Thyroid gland (tissue), 4 donors: ENCODE results near the gene TLR4. TPM values are rescaled to one million over a fixed set of nuclear protein-coding genes. Genes with fewer than 3 reads are reported as not detected.

ENCODE experiments used
- DNase-seq, 2 donors: peaks; one replicate each; pipeline ENCODE4 v3.0.0-alpha.2; 2019
- H3K27ac ChIP-seq, 3 donors: fragments of 200-600 bp; sonication (generic); 1 replicate in 2 of 3; 2 replicates in 1 of 3; pipeline ENCODE4 v1.5.1; 2016 to 2019; ENCODE audit warnings: mild to moderate bottlenecking in 1 of 3, moderate library complexity in 1 of 3
- H3K27me3 ChIP-seq: fragments of 200-600 bp; sonication (generic); one replicate; pipeline ENCODE4 v1.5.1; 2019
- H3K36me3 ChIP-seq, 2 donors: fragments of 200-600 bp; sonication (generic); one replicate each; pipeline ENCODE4 v1.5.1; 2016 to 2019
- H3K4me1 ChIP-seq, 2 donors: fragments of 200-600 bp; sonication (generic); one replicate each; pipeline ENCODE4 v1.5.1; 2017 to 2019
- H3K4me3 ChIP-seq, 3 donors: fragments of 200-600 bp; sonication (generic); replicated peaks in 1 of 3; 1 replicate in 2 of 3; 2 replicates in 1 of 3; pipeline ENCODE4 v1.5.1; 2016; ENCODE audit warnings: mild to moderate bottlenecking in 1 of 3
- H3K9me3 ChIP-seq: fragments of 200-600 bp; sonication (generic); one replicate; pipeline ENCODE4 v1.5.1; 2017
- POLR2A ChIP-seq, 2 donors: fragments of 450-650 bp; IDR thresholded peaks; one replicate each; pipeline ENCODE4 v1.6.1; 2017; ENCODE audit warnings: antibody characterized with exemption in 2 of 2, mild to moderate bottlenecking in 2 of 2, moderate library complexity in 1 of 2
- WGBS, 2 donors: methylation state at CpG; one replicate each; pipeline ENCODE4 v1.1.5; 2017; 5-methylcytosine and 5-hydroxymethylcytosine counted together
- intact Hi-C: fragments of 100-400 bp; cut with DNase I; formaldehyde crosslinking; loops from one replicate; pipeline ENCODE4 v1.15.1; 2023
- total RNA-seq, 4 donors: library from RNA; depleted of rRNA; stranded (reverse); fragments of >200 nt; gene quantifications; one replicate each; pipeline ENCODE4 v1.2.3, GENCODE V29; 2016
- TF ChIP-seq, protein P1 (sequence below), 6 experiments: fragments of 200-600 bp in 3 of 6; fragments of 450-650 bp in 3 of 6; sonication (generic) in 3 of 6; IDR thresholded peaks; one replicate each; pipeline ENCODE4 v1.5.1; 2016 to 2019; ENCODE audit warnings: antibody characterized with exemption in 6 of 6, mild to moderate bottlenecking in 2 of 6, inconsistent platforms in 1 of 6, moderate library complexity in 1 of 6

TLR4 gene
- total RNA-seq, 4 donors from 2014 or later = 9.8 to 59.0 (median 36.0) TPM

DNA sequence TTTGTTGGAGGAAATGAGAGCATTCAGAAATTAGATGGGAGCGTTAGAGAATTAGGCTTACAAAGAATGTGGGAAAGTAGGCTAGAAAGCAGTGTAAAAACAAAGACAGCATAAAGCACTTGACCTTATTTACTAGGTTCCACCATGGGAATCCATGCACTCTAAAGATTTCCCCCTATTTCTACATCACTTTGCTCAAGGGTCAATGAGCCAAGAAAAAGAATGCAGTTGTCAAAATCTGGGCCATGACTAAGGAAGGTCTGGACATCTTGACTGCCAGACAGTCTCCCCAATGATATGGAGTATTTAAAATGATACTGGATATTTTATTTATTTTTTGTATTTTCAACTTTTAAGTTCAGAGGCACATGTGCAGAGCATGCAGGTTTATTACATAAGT is 3.4 kb downstream of the TLR4 start:
- no peaks in the 10 kb centered on the region for H3K36me3 ChIP-seq
- no peak for DNase-seq
- no peaks in the 10 kb centered on the region for H3K9me3 ChIP-seq
- H3K4me1 ChIP-seq = peaks cover 3 to 5% of the 10 kb centered on the region in 2 donors
- 11 to 40% methylated on average over 1 of the region's 1 CpG for WGBS, 2 donors
- intact Hi-C loops = no loop called here
- H3K27me3 ChIP-seq = no peaks in the 10 kb centered on the region
- H3K4me3 ChIP-seq = no peak overlapping the region
- no peak overlapping the region for H3K27ac ChIP-seq
- no peak for TF ChIP-seq POLR2A (IDR thresholded peaks at IDR 0.05)
- TF ChIP-seq, protein P1, sequence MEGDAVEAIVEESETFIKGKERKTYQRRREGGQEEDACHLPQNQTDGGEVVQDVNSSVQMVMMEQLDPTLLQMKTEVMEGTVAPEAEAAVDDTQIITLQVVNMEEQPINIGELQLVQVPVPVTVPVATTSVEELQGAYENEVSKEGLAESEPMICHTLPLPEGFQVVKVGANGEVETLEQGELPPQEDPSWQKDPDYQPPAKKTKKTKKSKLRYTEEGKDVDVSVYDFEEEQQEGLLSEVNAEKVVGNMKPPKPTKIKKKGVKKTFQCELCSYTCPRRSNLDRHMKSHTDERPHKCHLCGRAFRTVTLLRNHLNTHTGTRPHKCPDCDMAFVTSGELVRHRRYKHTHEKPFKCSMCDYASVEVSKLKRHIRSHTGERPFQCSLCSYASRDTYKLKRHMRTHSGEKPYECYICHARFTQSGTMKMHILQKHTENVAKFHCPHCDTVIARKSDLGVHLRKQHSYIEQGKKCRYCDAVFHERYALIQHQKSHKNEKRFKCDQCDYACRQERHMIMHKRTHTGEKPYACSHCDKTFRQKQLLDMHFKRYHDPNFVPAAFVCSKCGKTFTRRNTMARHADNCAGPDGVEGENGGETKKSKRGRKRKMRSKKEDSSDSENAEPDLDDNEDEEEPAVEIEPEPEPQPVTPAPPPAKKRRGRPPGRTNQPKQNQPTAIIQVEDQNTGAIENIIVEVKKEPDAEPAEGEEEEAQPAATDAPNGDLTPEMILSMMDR (IDR thresholded peaks at IDR 0.05) = no peak

DNA sequence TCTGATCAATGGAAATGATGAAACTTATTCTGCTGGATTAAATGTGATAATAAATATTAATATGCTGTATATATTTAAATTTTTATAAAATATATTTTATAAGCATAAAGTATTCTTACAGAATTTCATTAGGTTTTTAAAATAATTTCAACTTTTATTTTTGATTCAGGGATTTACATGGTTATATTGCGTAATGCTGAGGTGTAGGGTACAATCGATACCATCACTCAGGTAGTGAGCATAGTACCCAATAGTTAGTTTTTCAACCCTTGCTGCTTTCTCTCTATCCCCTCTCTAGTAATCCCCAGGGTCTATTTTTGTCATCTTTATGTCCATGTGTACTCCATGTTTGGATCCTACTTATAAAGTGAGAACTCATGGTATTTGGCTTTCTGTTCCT is 5.7 kb downstream of the TLR4 start:
- peaks cover 0 to 3% of the 10 kb centered on the region in 2 donors for H3K36me3 ChIP-seq
- WGBS, 2 donors = 95 to 98% methylated on average over 2 of the region's 2 CpGs
- H3K4me3 ChIP-seq = no peak overlapping the region
- no peak overlapping the region for H3K27ac ChIP-seq
- DNase-seq = no peak
- no peaks in the 10 kb centered on the region for H3K4me1 ChIP-seq
- intact Hi-C loops = no loop called here
- no peaks in the 10 kb centered on the region for H3K27me3 ChIP-seq
- TF ChIP-seq POLR2A (IDR thresholded peaks at IDR 0.05) = no peak
- TF ChIP-seq, protein P1 (IDR thresholded peaks at IDR 0.05) = no peak
- H3K9me3 ChIP-seq = no peaks in the 10 kb centered on the region

DNA sequence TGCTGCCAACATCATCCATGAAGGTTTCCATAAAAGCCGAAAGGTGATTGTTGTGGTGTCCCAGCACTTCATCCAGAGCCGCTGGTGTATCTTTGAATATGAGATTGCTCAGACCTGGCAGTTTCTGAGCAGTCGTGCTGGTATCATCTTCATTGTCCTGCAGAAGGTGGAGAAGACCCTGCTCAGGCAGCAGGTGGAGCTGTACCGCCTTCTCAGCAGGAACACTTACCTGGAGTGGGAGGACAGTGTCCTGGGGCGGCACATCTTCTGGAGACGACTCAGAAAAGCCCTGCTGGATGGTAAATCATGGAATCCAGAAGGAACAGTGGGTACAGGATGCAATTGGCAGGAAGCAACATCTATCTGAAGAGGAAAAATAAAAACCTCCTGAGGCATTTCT is 10.1 kb downstream of the TLR4 start:
- H3K27ac ChIP-seq = no peak overlapping the region
- H3K36me3 ChIP-seq = peaks cover 0 to 3% of the 10 kb centered on the region in 2 donors
- WGBS, 2 donors = 68 to 81% methylated on average over 6 of the region's 6 CpGs
- no peaks in the 10 kb centered on the region for H3K4me1 ChIP-seq
- H3K9me3 ChIP-seq = no peaks in the 10 kb centered on the region
- H3K4me3 ChIP-seq = no peak overlapping the region
- no peak for TF ChIP-seq POLR2A (IDR thresholded peaks at IDR 0.05)
- DNase-seq = no peak
- intact Hi-C loops = no loop called here
- H3K27me3 ChIP-seq = no peaks in the 10 kb centered on the region

DNA sequence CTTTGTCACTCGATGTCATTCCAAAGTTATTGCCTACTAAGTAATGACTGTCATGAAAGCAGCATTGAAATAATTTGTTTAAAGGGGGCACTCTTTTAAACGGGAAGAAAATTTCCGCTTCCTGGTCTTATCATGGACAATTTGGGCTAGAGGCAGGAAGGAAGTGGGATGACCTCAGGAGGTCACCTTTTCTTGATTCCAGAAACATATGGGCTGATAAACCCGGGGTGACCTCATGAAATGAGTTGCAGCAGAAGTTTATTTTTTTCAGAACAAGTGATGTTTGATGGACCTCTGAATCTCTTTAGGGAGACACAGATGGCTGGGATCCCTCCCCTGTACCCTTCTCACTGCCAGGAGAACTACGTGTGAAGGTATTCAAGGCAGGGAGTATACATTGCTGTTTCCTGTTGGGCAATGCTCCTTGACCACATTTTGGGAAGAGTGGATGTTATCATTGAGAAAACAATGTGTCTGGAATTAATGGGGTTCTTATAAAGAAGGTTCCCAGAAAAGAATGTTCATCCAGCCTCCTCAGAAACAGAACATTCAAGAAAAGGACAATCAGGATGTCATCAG is 11.3 kb downstream of the TLR4 start:
- Histone ChIP-seq H3K36me3 (peaks cover 0 to 3% of the 10 kb centered on the region in 2 donors), H3K27me3 (no peaks in the 10 kb centered on the region), H3K9me3 (no peaks in the 10 kb centered on the region), H3K4me3 (no peak overlapping the region), H3K27ac (no peak overlapping the region), H3K4me1 (peaks cover 0 to 5% of the 10 kb centered on the region in 2 donors)
- WGBS, 2 donors = 58 to 73% methylated on average over 5 of the region's 5 CpGs
- no peak for DNase-seq
- intact Hi-C loops = no loop called here
- TF ChIP-seq, protein P1 (IDR thresholded peaks at IDR 0.05) = no peak
- no peak for TF ChIP-seq POLR2A (IDR thresholded peaks at IDR 0.05)

DNA sequence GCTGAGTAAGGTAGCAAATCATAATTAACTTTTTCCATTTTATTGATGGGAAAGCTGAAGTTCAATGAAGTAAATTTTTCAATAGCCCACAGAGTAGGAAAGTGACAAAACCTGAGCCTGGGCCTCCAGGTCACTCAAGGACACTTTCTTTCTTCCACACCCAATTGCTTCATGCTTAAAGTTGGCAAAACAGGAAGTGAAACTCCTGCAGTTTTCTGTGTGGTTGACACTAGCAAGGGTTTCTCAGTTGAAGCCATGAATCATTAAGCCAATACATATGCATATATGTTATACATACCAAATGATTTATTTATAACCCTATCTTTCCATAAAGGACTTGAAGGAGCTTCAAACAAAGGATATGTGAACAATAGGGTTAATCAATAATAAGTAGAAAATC is 13.9 kb downstream of the TLR4 start:
- Histone ChIP-seq H3K36me3 (peaks cover 0 to 3% of the 10 kb centered on the region in 2 donors), H3K27me3 (no peaks in the 10 kb centered on the region), H3K4me1 (peaks cover 0 to 5% of the 10 kb centered on the region in 2 donors), H3K4me3 (no peak overlapping the region), H3K9me3 (no peaks in the 10 kb centered on the region), H3K27ac (no peak overlapping the region)
- TF ChIP-seq, protein P1 (IDR thresholded peaks at IDR 0.05) = no peak
- TF ChIP-seq POLR2A (IDR thresholded peaks at IDR 0.05) = no peak
- intact Hi-C loops = no loop called here
- DNase-seq = no peak
